HepG2 (cell line): ENCODE measurements around the gene ANXA2. TPM values are rescaled to one million over a fixed set of nuclear protein-coding genes. Genes with fewer than 3 reads are reported as not detected.

Experiments used
- ARNT2 ChIP-seq: sonication (generic); formaldehyde crosslinking; IDR thresholded peaks from 2 replicates; pipeline ENCODE4 v1.8.0; 2022; ENCODE audit warnings: mild to moderate bottlenecking, low read depth, missing genetic modification reagents, moderate library complexity
- ASH2L ChIP-seq: fragments of 300-600, 200-600 bp; sonication (generic); IDR thresholded peaks from 2 replicates; pipeline ENCODE4 v1.7.0; 2017; ENCODE audit warnings: low read depth, mild to moderate bottlenecking, moderate library complexity, mixed read lengths, low read length; ENCODE audit not compliant: insufficient read length
- GMEB1 ChIP-seq: sonication (generic); formaldehyde crosslinking; IDR thresholded peaks from 2 replicates; pipeline ENCODE4 v1.5.1; 2020; ENCODE audit warnings: missing genetic modification reagents, mild to moderate bottlenecking, borderline replicate concordance
- HCFC1 ChIP-seq: fragments of 150-350 bp; IDR thresholded peaks from 2 replicates; pipeline ENCODE4 v1.6.1; 2014; ENCODE audit warnings: low read depth, low read length
- HMGXB3 ChIP-seq: sonication (generic); formaldehyde crosslinking; IDR thresholded peaks from 2 replicates; pipeline ENCODE4 v1.4.0; 2020; ENCODE audit warnings: missing genetic modification reagents, borderline replicate concordance
- HNRNPL ChIP-seq: fragments of 200-400 bp; formaldehyde crosslinking; IDR thresholded peaks from 2 replicates; pipeline ENCODE4 v1.6.1; 2017; ENCODE audit warnings: mild to moderate bottlenecking, low read depth, low read length
- MED8 ChIP-seq: sonication (generic); formaldehyde crosslinking; IDR thresholded peaks from 2 replicates; pipeline ENCODE4 v1.8.1; 2023; ENCODE audit warnings: mild to moderate bottlenecking, missing genetic modification reagents; ENCODE audit not compliant: insufficient replicate concordance
- MEIS1 ChIP-seq: sonication (generic); formaldehyde crosslinking; IDR thresholded peaks from 2 replicates; pipeline ENCODE4 v1.9.0; 2021; ENCODE audit warnings: mild to moderate bottlenecking, missing genetic modification reagents, moderate library complexity, borderline replicate concordance
- NCOR1 ChIP-seq: fragments of 200-600 bp; sonication (generic); IDR thresholded peaks from 2 replicates; pipeline ENCODE4 v1.7.0; 2017; ENCODE audit warnings: antibody characterized with exemption, low read length, borderline replicate concordance
- PHB2 ChIP-seq: fragments of 450-650 bp; IDR thresholded peaks from 2 replicates; pipeline ENCODE4 v1.6.1; 2018; ENCODE audit not compliant: partially characterized antibody
- POLR2AphosphoS5 ChIP-seq: IDR thresholded peaks from 2 replicates; pipeline ENCODE4 v1.6.1; 2012; ENCODE audit warnings: low read depth, low read length
- RAD21 ChIP-seq: fragments of 450-650 bp; formaldehyde crosslinking; IDR thresholded peaks from 2 replicates; pipeline ENCODE4 v1.5.0; 2020; ENCODE audit warnings: mild to moderate bottlenecking
- RFX5 ChIP-seq: IDR thresholded peaks from 2 replicates; pipeline ENCODE4 v1.6.1; 2011; ENCODE audit warnings: low read depth, low read length, improper control_type of control experiment
- SALL1 ChIP-seq: sonication (generic); formaldehyde crosslinking; IDR thresholded peaks from 2 replicates; pipeline ENCODE4 v1.8.0; 2022; ENCODE audit warnings: mild to moderate bottlenecking, missing genetic modification reagents
- SMARCE1 ChIP-seq: fragments of 450-650 bp; IDR thresholded peaks from 2 replicates; pipeline ENCODE4 v1.6.1; 2017; ENCODE audit warnings: borderline replicate concordance
- SP140L ChIP-seq: sonication (generic); formaldehyde crosslinking; IDR thresholded peaks from 2 replicates; pipeline ENCODE4 v1.4.0; 2020; ENCODE audit warnings: missing genetic modification reagents, borderline replicate concordance
- TEAD3 ChIP-seq: optimal IDR thresholded peaks from 2 replicates; pipeline ENCODE3; 2016; ENCODE audit warnings: borderline replicate concordance
- ZBTB33 ChIP-seq: sonication (generic); formaldehyde crosslinking; IDR thresholded peaks from 2 replicates; pipeline ENCODE4 v1.4.0; 2020; ENCODE audit warnings: missing genetic modification reagents
- ZFP1 ChIP-seq: IDR thresholded peaks from 2 replicates; pipeline ENCODE4 v1.6.1; 2016
- ZFP36 ChIP-seq: fragments of 150-350 bp; IDR thresholded peaks from 2 replicates; pipeline ENCODE4 v1.6.1; 2018; ENCODE audit warnings: borderline replicate concordance, low read length, low read depth; ENCODE audit not compliant: partially characterized antibody
- ZNF232 ChIP-seq: sonication (generic); formaldehyde crosslinking; IDR thresholded peaks from 2 replicates; pipeline ENCODE4 v1.4.0; 2020; ENCODE audit warnings: missing genetic modification reagents, borderline replicate concordance
- ZNF24 ChIP-seq: fragments of 450-650 bp; IDR thresholded peaks from 2 replicates; pipeline ENCODE4 v1.6.1; 2017; ENCODE audit warnings: antibody characterized with exemption, mild to moderate bottlenecking
- ZNF260 ChIP-seq: sonication (generic); formaldehyde crosslinking; IDR thresholded peaks from 2 replicates; pipeline ENCODE4 v1.4.0; 2020; ENCODE audit warnings: missing genetic modification reagents, low read depth, mild to moderate bottlenecking, borderline replicate concordance
- ZNF841 ChIP-seq: sonication (generic); formaldehyde crosslinking; IDR thresholded peaks from 2 replicates; pipeline ENCODE4 v1.8.1; 2023; ENCODE audit warnings: missing genetic modification reagents, borderline replicate concordance
- polyA plus RNA-seq, 8 experiments: library from polyadenylated mRNA; depleted of rRNA in 3 of 8; stranded (reverse) in 7 of 8; unstranded in 1 of 8; fragments of >200 nt; fragmentation: Illumina TruSeq in 4 of 8; extraction: Trizol in 4 of 8; gene quantifications; 2 replicates each; pipeline versions ENCODE4 v1.2.1 to v1.2.3, GENCODE V29; 2011 to 2016; ENCODE audit warnings: low read depth in 4 of 8, missing spikeins in 1 of 8, mixed read lengths in 1 of 8; ENCODE audit not compliant: insufficient read depth in 1 of 8
- total RNA-seq, 5 experiments: library from RNA; depleted of rRNA; stranded (reverse); fragments of >200 nt; fragmentation: Illumina TruSeq; extraction: Trizol; gene quantifications; 2 replicates each; pipeline ENCODE4 v1.2.3, GENCODE V29; 2016; ENCODE audit warnings: low read depth in 1 of 5

Gene ANXA2
- total and polyA plus RNA-seq, 2 of the 13 experiments (the other 11 are each of a cell fraction or from before 2014, with no cell fraction given), result 196 to 613 TPM

GRCh38 chr15:60374628-60375081 is 23.1 kb downstream of the ANXA2 start (continued):
- TF ChIP-seq HCFC1, result no peak
- TF ChIP-seq SP140L (CRISPR knock-in tag), result no peak
- TF ChIP-seq PHB2, result no peak
- TF ChIP-seq ASH2L, result peak; percentile 51
- no peak for TF ChIP-seq ARNT2 (CRISPR knock-in tag)
- 0 out of 2 replicates have a peak, but pooled peaks have one; percentile 53 for TF ChIP-seq RFX5
- no peak for TF ChIP-seq GMEB1 (CRISPR knock-in tag)
- TF ChIP-seq RAD21 (CRISPR knock-in tag), result peak; percentile 37; the same call in 1 of the 2 replicates
- TF ChIP-seq SMARCE1, result no peak
- no peak for TF ChIP-seq ZFP36
- TF ChIP-seq MED8 (CRISPR knock-in tag), result no peak
- no peak for TF ChIP-seq ZFP1 (CRISPR knock-in tag)
- TF ChIP-seq ZNF232 (CRISPR knock-in tag), result no peak
- TF ChIP-seq ZNF260 (CRISPR knock-in tag), result no peak
- TF ChIP-seq MEIS1, result peak; percentile 70; the same call in 1 of the 2 replicates
- TF ChIP-seq ZNF841 (CRISPR knock-in tag), result no peak
- peak; percentile 74 for TF ChIP-seq TEAD3 (CRISPR knock-in tag)
- no peak for TF ChIP-seq HMGXB3
- peak; percentile 43; the same call in 1 of the 2 replicates for TF ChIP-seq POLR2AphosphoS5
- peak; percentile 50; the same call in 1 of the 2 replicates for TF ChIP-seq NCOR1
- TF ChIP-seq SALL1 (CRISPR knock-in tag), result peak; percentile 94
- TF ChIP-seq ZBTB33 (CRISPR knock-in tag), result peak; percentile 44; the same call in 1 of the 2 replicates
- TF ChIP-seq HNRNPL, result no peak
- no peak for TF ChIP-seq ZNF24
